HepG2 (cell line): ENCODE data around the gene CRTAC1. TPM values are rescaled to one million over a fixed set of nuclear protein-coding genes. Genes with fewer than 3 reads are reported as not detected.

Experiments
- CEBPZ ChIP-seq: IDR thresholded peaks from 2 replicates; pipeline ENCODE4 v1.6.1; 2012; ENCODE audit warnings: low read length, improper control_type of control experiment
- E2F2 ChIP-seq: sonication (generic); formaldehyde crosslinking; IDR thresholded peaks from 2 replicates; pipeline ENCODE4 v1.4.0; 2020; ENCODE audit warnings: missing genetic modification reagents, borderline replicate concordance
- KLF13 ChIP-seq: sonication (generic); formaldehyde crosslinking; IDR thresholded peaks from 2 replicates; pipeline ENCODE4 v1.4.0; 2020; ENCODE audit warnings: mild to moderate bottlenecking, missing genetic modification reagents
- KLF16 ChIP-seq, 2 experiments: sonication (generic) in 1 of 2; formaldehyde crosslinking in 1 of 2; IDR thresholded peaks; 2 replicates each; pipeline versions ENCODE4 v1.6.1 to v1.8.0; 2016 to 2023; ENCODE audit warnings: missing genetic modification reagents in 2 of 2, missing compliant biosample characterization in 1 of 2
- KLF9 ChIP-seq: IDR thresholded peaks from 2 replicates; pipeline ENCODE4 v1.6.1; 2016; ENCODE audit warnings: low read depth
- ZBTB21 ChIP-seq: sonication (generic); formaldehyde crosslinking; IDR thresholded peaks from 2 replicates; pipeline ENCODE4 v1.4.0; 2020; ENCODE audit warnings: missing genetic modification reagents
- ZBTB49 ChIP-seq: sonication (generic); formaldehyde crosslinking; IDR thresholded peaks from 2 replicates; pipeline ENCODE4 v1.4.0; 2020; ENCODE audit warnings: missing genetic modification reagents, borderline replicate concordance
- polyA plus RNA-seq, 8 experiments: library from polyadenylated mRNA; depleted of rRNA in 3 of 8; stranded (reverse) in 7 of 8; unstranded in 1 of 8; fragments of >200 nt; fragmentation: Illumina TruSeq in 4 of 8; extraction: Trizol in 4 of 8; gene quantifications; 2 replicates each; pipeline versions ENCODE4 v1.2.1 to v1.2.3, GENCODE V29; 2011 to 2016; ENCODE audit warnings: low read depth in 4 of 8, missing spikeins in 1 of 8, mixed read lengths in 1 of 8; ENCODE audit not compliant: insufficient read depth in 1 of 8
- total RNA-seq, 5 experiments: library from RNA; depleted of rRNA; stranded (reverse); fragments of >200 nt; fragmentation: Illumina TruSeq; extraction: Trizol; gene quantifications; 2 replicates each; pipeline ENCODE4 v1.2.3, GENCODE V29; 2016; ENCODE audit warnings: low read depth in 1 of 5

CRTAC1 gene
- total and polyA plus RNA-seq, 2 of the 13 experiments (the other 11 are each of a cell fraction or from before 2014, with no cell fraction given), result not detected

GRCh38 chr10:97867220-97867800 lies 163.1 kb downstream of the CRTAC1 start (continued):
- TF ChIP-seq KLF16 (CRISPR knock-in tag; IDR thresholded peaks at IDR 0.05), result no peak
- TF ChIP-seq E2F2 (CRISPR knock-in tag), result no peak
- no peak for TF ChIP-seq KLF9 (CRISPR knock-in tag)
- TF ChIP-seq KLF13 (CRISPR knock-in tag), result no peak
- TF ChIP-seq ZBTB21 (CRISPR knock-in tag), result no peak
- TF ChIP-seq CEBPZ, result no peak
- TF ChIP-seq ZBTB49 (CRISPR knock-in tag), result no peak
